GM20000 (cell line): Measurements from ENCODE around the gene SEMA4D.

ENCODE experiments used
- DNase-seq: peaks from one replicate; pipeline ENCODE4 v3.0.0; 2012; ENCODE audit warnings: low spot score
- TF ChIP-seq, protein P1 (sequence below): IDR thresholded peaks from 2 replicates; pipeline ENCODE4 v1.5.1; 2012; ENCODE audit warnings: mild to moderate bottlenecking, control low read depth; ENCODE audit errors: extremely low read depth, missing control alignments

The SEMA4D gene

DNA sequence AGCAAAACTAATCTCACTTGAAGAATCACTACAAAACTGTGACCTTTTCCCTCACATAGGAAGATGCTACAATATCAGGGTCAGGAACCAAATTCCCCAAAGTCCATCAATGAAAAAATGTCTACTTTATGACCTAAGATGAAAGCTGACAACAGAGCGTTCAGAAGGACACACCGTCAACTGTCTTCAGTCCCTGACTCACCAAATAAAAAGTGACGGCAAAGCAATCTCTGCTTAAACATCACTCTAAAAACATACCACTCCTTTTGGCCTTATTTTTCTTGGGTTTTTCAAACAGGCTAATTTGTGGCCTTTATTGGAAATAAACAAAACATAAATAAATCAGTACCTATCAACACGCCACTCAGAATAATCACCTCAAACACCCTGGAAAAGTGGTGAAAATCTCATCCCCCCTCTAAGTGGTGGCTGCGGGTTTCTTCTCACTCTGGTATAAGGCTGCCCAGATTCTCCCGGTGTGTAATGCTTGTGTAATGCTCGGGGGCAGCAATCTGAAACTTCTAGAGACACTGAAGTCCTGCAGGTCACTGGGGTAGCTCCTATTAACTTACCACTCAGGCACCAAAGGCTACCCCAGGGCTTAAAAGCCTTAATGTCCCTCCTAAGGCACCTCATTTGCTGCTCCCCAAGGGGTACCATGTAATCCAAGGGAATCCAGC lies 29.5 kb downstream of the SEMA4D start:
- TF ChIP-seq, protein P1, sequence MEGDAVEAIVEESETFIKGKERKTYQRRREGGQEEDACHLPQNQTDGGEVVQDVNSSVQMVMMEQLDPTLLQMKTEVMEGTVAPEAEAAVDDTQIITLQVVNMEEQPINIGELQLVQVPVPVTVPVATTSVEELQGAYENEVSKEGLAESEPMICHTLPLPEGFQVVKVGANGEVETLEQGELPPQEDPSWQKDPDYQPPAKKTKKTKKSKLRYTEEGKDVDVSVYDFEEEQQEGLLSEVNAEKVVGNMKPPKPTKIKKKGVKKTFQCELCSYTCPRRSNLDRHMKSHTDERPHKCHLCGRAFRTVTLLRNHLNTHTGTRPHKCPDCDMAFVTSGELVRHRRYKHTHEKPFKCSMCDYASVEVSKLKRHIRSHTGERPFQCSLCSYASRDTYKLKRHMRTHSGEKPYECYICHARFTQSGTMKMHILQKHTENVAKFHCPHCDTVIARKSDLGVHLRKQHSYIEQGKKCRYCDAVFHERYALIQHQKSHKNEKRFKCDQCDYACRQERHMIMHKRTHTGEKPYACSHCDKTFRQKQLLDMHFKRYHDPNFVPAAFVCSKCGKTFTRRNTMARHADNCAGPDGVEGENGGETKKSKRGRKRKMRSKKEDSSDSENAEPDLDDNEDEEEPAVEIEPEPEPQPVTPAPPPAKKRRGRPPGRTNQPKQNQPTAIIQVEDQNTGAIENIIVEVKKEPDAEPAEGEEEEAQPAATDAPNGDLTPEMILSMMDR = no peak
- DNase-seq = no peak

DNA sequence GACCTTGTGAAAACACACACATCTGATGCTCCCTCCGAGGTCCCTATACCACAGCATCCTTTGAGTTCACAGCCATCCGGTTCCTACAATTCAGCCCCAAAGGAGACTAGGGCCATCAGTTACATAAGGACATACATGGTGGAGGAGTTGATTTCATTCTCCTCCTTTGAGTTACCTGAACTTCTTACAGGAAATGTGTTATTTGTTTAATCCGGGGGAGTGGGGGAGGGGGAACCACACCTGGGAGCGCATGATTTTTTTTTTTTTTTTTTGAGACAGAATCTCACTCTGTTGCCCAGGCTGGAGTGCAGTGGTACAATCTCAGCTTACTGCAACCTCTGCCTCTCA lies 30.7 kb downstream of the SEMA4D start:
- no peak for DNase-seq
- TF ChIP-seq, protein P1 = no peak

DNA sequence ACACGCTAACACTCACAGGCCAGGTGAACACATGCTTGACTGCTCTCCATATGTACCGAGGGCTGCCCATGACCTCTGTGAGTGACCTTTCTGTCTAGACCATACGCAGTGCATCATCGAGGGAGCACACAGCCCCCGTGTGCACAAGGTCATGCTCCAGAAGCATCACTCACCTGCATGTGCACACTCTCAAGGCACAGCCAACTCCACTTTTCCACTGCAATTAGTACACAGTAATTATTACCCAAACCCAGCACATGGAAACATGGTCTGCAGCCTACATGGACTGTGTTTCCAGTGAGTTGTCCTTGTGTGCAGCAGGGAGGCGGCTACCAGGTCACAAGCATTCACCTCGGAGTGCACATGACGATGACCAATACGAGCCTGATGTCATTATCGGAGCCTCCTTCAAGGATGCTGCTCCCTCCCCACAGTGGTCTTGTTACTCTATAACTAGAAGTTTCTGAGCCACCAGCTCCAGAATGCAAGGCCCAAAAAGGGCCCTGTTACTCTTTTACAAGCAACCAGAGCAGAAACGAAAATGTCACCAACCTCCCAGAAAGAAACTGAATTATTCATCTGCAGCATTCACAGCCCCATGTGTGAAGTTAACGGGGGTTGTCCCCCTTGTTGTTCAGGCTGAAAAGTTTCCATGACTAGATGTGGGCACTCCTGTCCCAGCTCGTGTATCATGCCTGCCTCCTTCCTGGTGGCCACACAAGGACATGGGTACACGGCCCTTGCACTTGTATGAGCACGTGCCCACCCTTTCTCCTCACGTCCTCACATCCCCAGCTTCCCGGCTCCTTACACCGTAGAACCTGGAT lies 31.2 kb downstream of the SEMA4D start:
- TF ChIP-seq, protein P1 = no peak
- peak; percentile 79 for DNase-seq

DNA sequence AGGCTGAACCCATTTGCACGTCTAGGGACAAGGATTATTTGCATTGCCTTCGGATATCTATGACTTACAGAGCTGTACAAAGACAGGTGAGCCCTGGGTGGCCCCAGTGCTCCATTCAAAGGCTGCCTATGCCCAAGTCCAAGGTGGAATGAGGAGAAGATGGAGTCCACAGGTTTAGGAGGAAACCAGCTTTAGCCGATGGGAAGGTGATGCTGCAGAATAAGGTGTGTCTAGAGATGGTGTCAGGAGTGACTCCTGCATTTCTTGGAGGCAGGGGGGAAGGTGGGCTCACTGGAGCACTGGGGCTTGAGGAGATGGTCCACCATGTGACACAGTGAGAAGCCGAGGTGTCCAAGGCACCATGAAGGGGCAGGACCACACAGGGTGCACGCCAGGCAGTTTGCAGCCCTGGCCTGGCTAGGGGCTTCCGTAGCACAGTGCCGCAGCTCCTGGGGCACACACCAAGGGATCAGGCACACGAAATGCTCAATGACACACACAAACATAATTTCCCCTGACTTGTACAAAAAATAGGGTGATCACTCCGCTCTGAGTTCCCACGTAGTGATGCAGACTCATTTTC lies 32.1 kb downstream of the SEMA4D start:
- DNase-seq = no peak
- TF ChIP-seq, protein P1 = no peak

DNA sequence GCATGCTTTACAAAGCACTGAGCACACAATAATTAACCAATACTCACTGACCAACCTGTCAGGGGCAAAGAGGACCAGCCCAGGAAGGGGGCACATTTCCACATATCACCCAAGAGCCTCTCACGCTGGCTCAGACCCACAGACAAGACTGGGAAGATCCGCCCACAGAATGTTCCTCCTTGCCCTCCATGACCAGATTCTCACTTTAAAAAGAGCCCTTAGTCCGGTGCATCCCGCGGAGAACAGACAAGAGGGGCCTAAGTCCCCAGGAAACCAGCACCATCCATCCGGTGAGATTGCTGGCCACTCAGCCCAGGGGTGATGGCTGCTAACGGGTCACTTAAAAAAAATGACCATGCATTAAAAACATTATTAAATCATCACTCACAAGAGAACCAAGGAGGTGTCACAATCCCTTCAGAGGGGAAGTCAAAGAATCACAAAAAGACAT lies 32.9 kb downstream of the SEMA4D start:
- DNase-seq = no peak
- TF ChIP-seq, protein P1 = no peak

DNA sequence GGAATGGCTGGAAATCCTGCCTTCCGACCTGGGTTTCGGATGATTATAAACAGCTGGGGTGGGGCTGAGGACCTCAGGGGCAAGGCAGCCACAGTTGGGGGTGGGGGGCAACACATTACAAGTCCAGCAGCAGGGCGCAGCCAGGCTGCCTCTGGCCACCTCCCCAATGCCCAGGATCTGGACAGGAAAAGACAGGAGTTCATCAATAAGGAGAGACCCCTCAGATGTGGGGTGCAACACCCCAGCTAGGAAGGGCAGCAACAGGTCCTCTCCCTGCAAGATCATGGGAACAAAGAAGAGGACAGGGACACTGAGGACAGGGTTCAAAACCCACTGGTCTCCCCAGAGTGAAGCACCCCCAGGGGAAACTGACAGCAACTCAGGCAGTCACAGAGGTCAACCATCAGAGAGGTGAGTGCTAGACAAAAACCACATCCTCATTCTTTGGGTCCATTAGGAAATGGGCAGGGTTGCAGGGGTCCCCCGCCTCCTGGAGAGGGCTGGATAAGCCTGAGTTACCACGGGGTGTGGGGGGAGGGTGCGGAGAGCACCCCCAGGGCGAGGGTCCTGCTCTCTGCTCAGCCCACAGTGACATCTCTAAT lies 33.5 kb downstream of the SEMA4D start:
- peak; percentile 66 for DNase-seq
- TF ChIP-seq, protein P1 = no peak
